ENCODE measurements around the gene MYPN. TPM values are rescaled to one million over a fixed set of nuclear protein-coding genes. Genes with fewer than 3 reads are reported as not detected.
"Not testable (repeated sequence)": the region's sequence is repeated elsewhere in the genome, so short reads cannot be mapped to it uniquely, and the experiment has no call there.

Gene MYPN
- total RNA-seq, 1 donor from 2014 or later = 1.1 TPM

- DNase-seq (ENCODE audit: extremely low read depth, low read depth, low spot score) = no peak
These were observed 111.9 kb downstream of the MYPN start for GRCh38 chr10:68221196-68221595.

- no peak for DNase-seq (ENCODE audit: extremely low read depth, low read depth, low spot score)
These were observed 113.1 kb downstream of the MYPN start for GRCh38 chr10:68222391-68222790.

GRCh38 chr10:68223535-68224165 lies 114.4 kb downstream of the MYPN start:
- DNase-seq (ENCODE audit: extremely low read depth, low read depth, low spot score) = no peak

- no peak for DNase-seq (ENCODE audit: extremely low read depth, low read depth, low spot score)
These were observed 115.5 kb downstream of the MYPN start for GRCh38 chr10:68224810-68225209.

GRCh38 chr10:68230268-68230667 lies 121.0 kb downstream of the MYPN start:
- DNase-seq (ENCODE audit: extremely low read depth, low read depth, low spot score) = no peak

- no peak for DNase-seq (ENCODE audit: extremely low read depth, low read depth, low spot score)
These were observed 122.0 kb downstream of the MYPN start for GRCh38 chr10:68231106-68231816.

DNA sequence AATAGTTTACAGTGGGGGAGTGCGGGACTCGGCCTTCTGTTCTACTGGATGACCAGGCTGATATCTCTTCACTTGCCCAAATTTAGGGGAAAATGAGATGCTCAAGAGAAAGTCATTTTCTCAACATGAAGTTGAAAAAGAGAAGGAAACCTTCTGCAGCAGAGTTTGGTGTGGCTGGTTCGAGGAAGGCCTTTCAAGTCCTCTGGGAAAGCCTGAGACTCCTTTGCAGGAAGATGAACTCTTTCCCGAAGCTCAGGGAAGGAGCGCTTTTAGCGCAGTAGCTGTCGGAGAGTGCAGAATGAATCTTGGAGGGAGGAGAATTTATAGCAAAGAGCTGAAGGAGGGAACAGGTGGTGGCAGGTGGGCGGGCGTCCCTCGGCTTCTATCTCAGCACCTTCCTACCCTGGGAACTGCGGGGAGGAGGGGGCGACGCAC lies 122.5 kb downstream of the MYPN start, which contains the start of gene ATOH7:
ATOH7 (minus strand) TSS at position 297 of the 435 bp plus-strand sequence. CDS start 436 bp downstream, outside the sequence.
- DNase-seq (ENCODE audit: extremely low read depth, low read depth, low spot score) = no peak

DNA sequence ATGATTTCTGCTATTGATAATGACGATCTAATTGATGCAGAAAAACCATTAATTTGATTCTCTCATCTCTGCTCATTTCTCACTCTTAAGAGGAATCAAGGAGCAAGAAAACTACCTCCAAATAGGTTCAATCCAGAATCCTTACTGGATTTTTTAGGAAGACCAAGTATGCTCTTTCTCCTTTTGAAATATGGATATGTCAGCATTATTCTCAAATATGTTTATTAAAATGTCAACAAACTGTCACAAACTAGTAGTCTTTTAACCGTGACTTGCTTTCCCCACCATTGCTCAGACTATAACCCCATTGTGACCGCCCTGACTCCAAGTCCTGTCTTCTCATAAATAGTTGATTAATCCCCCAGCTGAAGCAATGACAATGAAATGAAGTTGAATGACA lies 123.8 kb downstream of the MYPN start:
- no peak for DNase-seq (ENCODE audit: extremely low read depth, low read depth, low spot score)

- DNase-seq (ENCODE audit: extremely low read depth, low read depth, low spot score) = no peak
These were observed 125.8 kb downstream of the MYPN start for GRCh38 chr10:68235111-68235510.

DNA sequence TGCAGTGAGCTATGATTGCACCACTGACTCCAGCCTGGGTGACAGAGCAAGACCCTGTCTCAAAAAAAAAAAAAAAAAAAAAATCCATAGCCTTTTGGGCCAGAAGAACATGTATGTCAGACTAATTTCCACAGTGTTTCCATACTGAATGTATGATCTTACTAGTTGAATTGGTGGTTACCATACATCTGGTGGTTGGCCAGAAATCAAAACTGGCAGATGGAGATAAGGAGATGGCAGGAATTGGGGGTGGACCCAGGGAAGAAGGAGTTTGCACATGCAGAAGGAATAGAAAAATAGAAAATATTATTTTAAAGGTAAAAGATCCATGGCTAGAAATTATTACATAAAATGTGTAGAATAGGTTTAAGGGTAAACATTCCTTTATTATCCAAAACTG lies 126.3 kb downstream of the MYPN start:
- DNase-seq (ENCODE audit: extremely low read depth, low read depth, low spot score) = no peak

- DNase-seq (ENCODE audit: extremely low read depth, low read depth, low spot score) = no peak
These were observed 127.9 kb downstream of the MYPN start for GRCh38 chr10:68237173-68237572.

GRCh38 chr10:68238371-68238770 lies 129.1 kb downstream of the MYPN start:
- no peak for DNase-seq (ENCODE audit: extremely low read depth, low read depth, low spot score)

DNA sequence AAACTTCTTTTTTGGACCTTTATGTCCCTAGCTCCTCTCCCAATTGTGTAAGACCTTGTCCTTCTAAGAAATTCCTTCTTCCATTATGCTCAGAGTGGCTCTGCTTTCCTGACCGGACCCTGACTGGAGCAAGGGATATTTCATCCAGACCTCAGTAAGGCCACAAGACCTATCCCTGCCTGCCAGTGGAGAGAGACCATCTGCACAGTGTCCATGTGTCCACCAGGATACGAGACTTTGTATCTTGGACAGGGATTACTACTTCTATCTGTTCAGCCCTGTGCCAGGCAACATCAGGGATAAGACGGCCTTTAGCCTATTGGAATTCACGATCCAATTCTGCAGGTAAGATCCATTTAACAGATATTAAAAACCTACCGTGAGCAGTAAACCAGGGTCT lies 129.8 kb downstream of the MYPN start:
- DNase-seq (ENCODE audit: extremely low read depth, low read depth, low spot score) = no peak

GRCh38 chr10:68239596-68240150 lies 130.4 kb downstream of the MYPN start:
- no peak for DNase-seq (ENCODE audit: extremely low read depth, low read depth, low spot score)

GRCh38 chr10:68242051-68242450 lies 132.8 kb downstream of the MYPN start:
- DNase-seq (ENCODE audit: extremely low read depth, low read depth, low spot score) = no peak

GRCh38 chr10:68246397-68246796 lies 137.1 kb downstream of the MYPN start:
- DNase-seq (ENCODE audit: extremely low read depth, low read depth, low spot score) = not testable (repeated sequence)

DNA sequence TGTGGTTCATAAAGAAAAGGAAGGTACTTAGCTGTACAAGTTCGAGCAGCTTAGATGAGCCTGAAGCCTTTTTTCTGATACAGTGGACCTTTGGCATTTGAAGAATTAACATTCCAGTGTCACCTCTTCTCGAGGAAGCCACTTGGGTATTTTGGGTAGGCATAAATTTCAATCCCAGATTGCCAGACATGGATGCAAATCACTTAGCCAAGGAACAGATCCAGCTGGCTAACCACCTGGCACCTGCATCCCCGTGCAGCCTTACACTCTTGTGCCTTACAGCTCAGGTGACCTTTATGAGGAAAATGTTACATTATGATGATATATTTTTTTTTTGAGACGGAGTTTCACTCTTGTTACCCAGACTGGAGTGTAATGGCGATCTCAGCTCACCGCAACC lies 138.6 kb downstream of the MYPN start:
- DNase-seq (ENCODE audit: extremely low read depth, low read depth, low spot score) = no peak

DNA sequence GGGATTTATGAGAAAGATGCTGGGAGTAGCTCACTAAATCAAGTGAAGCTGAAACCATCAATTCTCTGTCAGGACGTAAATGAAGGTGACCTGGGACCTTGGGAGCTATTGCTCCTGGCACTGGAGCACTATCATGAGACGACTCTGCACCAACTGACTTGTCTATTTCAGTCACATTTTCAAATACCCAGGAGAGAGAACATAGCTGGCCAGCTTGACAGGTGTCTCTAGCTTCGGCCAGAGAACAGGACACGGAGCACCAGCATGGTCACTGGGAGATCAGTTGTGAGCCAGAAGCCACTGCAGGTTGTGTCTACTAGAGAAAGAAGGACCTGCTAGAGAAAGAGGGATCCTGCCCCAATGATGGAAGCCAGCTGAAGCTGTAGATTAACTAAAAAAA lies 140.0 kb downstream of the MYPN start:
- DNase-seq (ENCODE audit: extremely low read depth, low read depth, low spot score) = no peak

DNA sequence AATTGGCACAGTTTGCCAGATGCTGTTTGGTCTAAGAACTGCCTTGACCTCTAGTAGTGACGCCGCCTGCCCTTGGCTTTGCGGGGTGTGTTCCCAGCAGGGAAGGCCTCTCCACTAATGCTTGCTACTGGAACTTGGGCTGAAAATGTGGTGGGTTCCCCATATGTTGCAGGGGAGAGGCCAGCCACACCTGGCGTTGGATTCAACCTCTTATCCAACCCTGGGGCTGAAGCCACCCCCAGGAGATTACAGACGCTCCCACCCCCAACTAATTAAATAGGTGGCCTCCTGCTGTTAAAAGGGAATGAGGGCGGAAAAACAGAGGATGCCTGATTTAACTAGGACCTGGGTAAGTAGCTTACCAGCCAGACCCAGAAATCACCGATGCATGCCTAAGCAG lies 141.9 kb downstream of the MYPN start:
- DNase-seq (ENCODE audit: extremely low read depth, low read depth, low spot score) = no peak

DNA sequence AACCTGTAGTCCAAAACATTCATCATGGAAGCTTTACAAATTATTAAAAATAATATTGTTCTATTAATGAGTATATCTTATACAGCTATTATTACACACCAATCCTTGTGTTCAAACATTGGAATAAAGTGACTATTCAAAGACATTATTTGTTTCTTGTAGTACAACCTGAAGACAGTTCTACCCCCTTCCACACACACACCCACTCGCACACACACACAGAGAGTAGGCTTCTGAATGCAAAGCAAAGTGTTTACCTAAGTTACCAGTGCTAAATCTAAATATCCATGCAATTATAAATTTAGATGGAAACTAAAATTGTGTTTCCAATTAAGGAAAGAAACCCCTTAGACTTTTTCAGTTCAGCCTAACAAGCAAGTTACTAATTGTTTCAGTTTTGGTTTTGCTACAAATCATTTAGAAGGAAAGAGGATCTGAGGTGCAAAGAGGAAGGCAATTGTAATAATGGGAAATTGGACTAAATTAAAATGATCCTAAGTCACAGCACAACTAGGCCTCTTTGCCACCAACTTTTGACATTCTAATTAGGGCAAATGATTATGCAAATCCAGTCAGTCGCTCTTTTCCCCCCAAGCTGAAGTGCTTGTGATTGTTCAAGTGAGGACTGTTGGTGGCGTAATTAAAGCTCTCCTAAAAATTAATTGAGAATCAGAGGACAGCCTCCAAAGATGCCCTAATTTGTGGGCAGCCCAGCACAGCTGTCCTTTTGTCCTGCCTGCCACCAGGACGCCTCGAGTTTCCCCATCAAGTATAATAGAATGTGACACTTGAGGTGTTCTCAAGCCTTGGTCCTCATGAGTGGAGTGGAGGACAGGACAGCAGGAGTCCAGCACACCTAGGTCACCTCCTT lies 142.6 kb downstream of the MYPN start:
- no peak for DNase-seq (ENCODE audit: extremely low read depth, low read depth, low spot score)

- no peak for DNase-seq (ENCODE audit: extremely low read depth, low read depth, low spot score)
These were observed 144.1 kb downstream of the MYPN start for GRCh38 chr10:68253346-68253745.
